ENCODE results near the gene TOM1L2.

Gene TOM1L2

DNA sequence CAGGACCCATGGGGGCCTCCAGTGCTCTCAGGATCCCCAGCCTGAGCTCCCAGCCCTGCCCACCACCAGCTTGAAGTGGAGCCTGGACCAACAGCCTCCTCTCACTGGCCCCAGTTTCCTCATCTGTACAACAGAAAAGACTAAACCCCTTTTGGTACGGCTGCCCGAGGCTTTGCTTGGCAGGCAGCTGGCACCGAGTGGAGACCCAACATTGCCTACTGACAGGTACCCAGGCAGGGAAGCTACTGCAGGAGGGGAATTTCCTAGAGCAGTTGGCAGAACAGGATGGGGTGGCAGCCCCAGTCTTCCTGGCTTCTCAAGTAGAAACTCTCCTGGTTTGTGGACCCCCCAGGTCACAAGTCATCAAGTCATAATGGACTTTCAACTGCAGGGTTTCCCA is 149.6 kb downstream of the TOM1L2 start:
- H3K36me3 ChIP-seq, result peaks cover 20% of the 10 kb centered on the region
- no peak overlapping the region for H3K4me3 ChIP-seq (ENCODE audit: low read depth in 1 of 2, low read length in 1 of 2)
- no peak overlapping the region for H3K27ac ChIP-seq
- H3K27me3 ChIP-seq, result peaks cover 10% of the 10 kb centered on the region
- H3K9me3 ChIP-seq, result no peaks in the 10 kb centered on the region
- H3K4me1 ChIP-seq (ENCODE audit: control insufficient read depth in 1 of 2, insufficient read depth in 1 of 2, low read depth in 1 of 2, low read length in 1 of 2), result peaks cover 44 to 48% of the 10 kb centered on the region in 2 experiments
- TF ChIP-seq, protein P1, sequence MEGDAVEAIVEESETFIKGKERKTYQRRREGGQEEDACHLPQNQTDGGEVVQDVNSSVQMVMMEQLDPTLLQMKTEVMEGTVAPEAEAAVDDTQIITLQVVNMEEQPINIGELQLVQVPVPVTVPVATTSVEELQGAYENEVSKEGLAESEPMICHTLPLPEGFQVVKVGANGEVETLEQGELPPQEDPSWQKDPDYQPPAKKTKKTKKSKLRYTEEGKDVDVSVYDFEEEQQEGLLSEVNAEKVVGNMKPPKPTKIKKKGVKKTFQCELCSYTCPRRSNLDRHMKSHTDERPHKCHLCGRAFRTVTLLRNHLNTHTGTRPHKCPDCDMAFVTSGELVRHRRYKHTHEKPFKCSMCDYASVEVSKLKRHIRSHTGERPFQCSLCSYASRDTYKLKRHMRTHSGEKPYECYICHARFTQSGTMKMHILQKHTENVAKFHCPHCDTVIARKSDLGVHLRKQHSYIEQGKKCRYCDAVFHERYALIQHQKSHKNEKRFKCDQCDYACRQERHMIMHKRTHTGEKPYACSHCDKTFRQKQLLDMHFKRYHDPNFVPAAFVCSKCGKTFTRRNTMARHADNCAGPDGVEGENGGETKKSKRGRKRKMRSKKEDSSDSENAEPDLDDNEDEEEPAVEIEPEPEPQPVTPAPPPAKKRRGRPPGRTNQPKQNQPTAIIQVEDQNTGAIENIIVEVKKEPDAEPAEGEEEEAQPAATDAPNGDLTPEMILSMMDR (IDR thresholded peaks at IDR 0.05), result no peak

DNA sequence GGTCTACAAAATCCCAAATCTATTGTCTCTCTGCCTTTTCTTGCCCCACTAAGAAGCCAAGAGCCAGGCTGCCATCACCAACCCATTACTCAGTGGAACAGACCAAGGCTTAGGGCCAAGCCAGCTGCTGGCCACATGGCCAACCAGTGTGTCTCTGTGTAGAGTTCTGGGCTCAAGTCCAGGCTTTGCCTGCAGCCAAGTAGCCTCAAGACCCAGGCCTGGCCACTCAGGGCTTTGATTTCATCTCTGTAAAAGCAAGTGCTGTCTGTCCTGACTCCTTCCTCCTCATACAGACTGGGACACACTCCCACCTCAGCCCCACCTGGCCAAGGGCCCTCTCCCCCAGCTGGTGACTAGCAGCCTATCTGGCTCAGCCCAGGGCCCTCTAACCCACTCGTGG is 150.0 kb downstream of the TOM1L2 start:
- Histone ChIP-seq H3K4me1 (ENCODE audit: control insufficient read depth in 1 of 2, insufficient read depth in 1 of 2, low read depth in 1 of 2, low read length in 1 of 2) (peaks cover 44 to 48% of the 10 kb centered on the region in 2 experiments), H3K4me3 (ENCODE audit: low read depth in 1 of 2, low read length in 1 of 2) (no peak overlapping the region), H3K27me3 (peaks cover 10% of the 10 kb centered on the region), H3K36me3 (peaks cover 25% of the 10 kb centered on the region), H3K27ac (no peak overlapping the region), H3K9me3 (no peaks in the 10 kb centered on the region)
- TF ChIP-seq, protein P1 (IDR thresholded peaks at IDR 0.05), result no peak

DNA sequence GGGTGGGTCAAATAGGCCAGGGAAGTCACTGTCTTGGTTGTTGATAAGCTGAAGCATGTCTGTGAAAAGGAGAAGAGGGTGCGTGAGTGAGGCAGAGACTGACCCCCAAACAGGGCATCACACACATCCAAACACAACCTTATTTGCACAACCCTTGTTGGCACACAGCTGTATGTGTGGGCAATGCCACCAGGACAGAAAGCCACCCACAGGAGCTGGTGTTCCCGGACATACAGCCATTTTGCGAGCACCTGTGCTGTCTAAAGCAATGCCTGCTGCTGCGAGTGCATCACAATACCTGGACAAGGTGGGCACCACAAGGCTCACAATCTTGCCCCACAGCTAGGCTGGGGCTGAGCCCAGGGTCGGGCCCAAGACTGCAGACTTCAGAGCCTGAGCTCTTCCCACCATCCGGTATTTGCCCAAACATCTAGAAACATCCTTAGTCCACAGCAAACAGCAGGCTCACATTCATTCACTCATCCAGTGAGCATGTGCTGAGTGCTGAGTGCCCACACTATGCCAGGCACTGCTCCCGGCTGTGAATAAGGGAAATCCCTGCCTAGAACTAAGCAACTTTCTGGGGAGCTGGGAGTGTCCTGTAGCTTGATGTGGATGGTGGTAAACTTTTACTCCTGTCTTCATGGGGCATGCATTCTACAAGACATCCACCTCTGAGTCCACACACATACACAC is 151.6 kb downstream of the TOM1L2 start:
- H3K4me1 ChIP-seq (ENCODE audit: control insufficient read depth in 1 of 2, insufficient read depth in 1 of 2, low read depth in 1 of 2, low read length in 1 of 2), result peaks cover 32 to 33% of the 10 kb centered on the region in 2 experiments
- TF ChIP-seq, protein P1 (IDR thresholded peaks at IDR 0.05), result no peak
- no peak overlapping the region for H3K27ac ChIP-seq
- H3K9me3 ChIP-seq, result no peaks in the 10 kb centered on the region
- peaks cover 40% of the 10 kb centered on the region for H3K36me3 ChIP-seq
- no peak overlapping the region for H3K4me3 ChIP-seq (ENCODE audit: low read depth in 1 of 2, low read length in 1 of 2)
- peaks cover 10% of the 10 kb centered on the region for H3K27me3 ChIP-seq

DNA sequence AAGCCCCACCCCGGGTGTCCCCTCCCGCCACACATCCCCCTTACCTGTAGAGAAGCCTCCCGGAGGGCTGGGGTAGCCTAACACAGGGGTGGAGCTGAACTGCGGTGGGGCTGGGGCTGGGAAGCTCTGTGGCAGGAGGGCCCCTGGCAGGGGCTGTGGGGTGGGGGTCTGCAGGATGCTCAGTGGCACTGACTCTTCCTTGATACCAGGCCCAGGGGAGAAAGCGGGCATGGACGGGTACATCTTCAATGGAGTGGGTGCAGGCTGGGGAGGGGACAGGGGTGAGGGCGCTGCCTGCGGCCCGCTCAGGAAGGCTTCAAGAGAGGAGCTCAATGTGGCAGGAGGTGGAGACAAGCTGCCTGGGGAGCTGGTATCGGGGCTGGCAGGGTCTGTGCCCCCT is 152.2 kb downstream of the TOM1L2 start:
- H3K4me3 ChIP-seq (ENCODE audit: low read depth in 1 of 2, low read length in 1 of 2), result no peak overlapping the region
- no peak overlapping the region for H3K27ac ChIP-seq
- peaks cover 10% of the 10 kb centered on the region for H3K27me3 ChIP-seq
- TF ChIP-seq, protein P1 (IDR thresholded peaks at IDR 0.05), result no peak
- no peaks in the 10 kb centered on the region for H3K9me3 ChIP-seq
- H3K4me1 ChIP-seq (ENCODE audit: control insufficient read depth in 1 of 2, insufficient read depth in 1 of 2, low read depth in 1 of 2, low read length in 1 of 2), result peaks cover 30 to 33% of the 10 kb centered on the region in 2 experiments
- peaks cover 46% of the 10 kb centered on the region for H3K36me3 ChIP-seq

DNA sequence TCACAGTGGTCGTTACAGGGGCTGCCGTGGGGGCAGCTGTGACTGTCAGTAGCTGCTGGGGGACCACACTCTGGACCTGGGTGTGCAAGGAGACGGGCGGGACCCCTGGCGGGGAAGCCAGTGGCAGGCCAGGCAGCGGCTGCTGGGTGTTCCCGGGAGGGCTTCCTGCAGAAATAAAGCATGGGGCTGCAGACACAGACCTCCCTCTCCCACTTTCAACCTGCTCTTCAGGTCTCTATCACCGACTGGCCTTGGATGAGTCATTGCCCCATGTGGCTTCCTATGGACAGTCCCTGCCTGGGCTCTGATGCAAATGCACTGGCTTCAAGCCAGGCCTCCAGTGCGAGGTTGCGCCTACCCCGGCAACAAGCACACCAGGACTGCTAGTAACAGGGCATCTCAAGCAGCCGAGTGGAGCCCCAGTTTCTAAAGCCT is 152.6 kb downstream of the TOM1L2 start:
- Histone ChIP-seq H3K27ac (no peak overlapping the region), H3K4me3 (ENCODE audit: low read depth in 1 of 2, low read length in 1 of 2) (no peak overlapping the region), H3K36me3 (peaks cover 51% of the 10 kb centered on the region), H3K4me1 (ENCODE audit: control insufficient read depth in 1 of 2, insufficient read depth in 1 of 2, low read depth in 1 of 2, low read length in 1 of 2) (peaks cover 28 to 30% of the 10 kb centered on the region in 2 experiments), H3K27me3 (peaks cover 10% of the 10 kb centered on the region), H3K9me3 (no peaks in the 10 kb centered on the region)
- TF ChIP-seq, protein P1 (IDR thresholded peaks at IDR 0.05), result no peak
